GM12872 (cell line): ENCODE results near the gene KMT2A.

Source experiments
- TF ChIP-seq, protein P1 (sequence below): IDR thresholded peaks from 3 replicates; pipeline ENCODE4 v1.5.1; 2011; ENCODE audit warnings: low read depth, mild to moderate bottlenecking, low read length, moderate library complexity; ENCODE audit not compliant: insufficient read depth

KMT2A gene

GRCh38 chr11:118435893-118436624 lies at the start of gene KMT2A:
Gene KMT2A (plus strand): TSS chr11:118436492. CDS start chr11:118436513, 21 bp downstream.
- TF ChIP-seq, protein P1, sequence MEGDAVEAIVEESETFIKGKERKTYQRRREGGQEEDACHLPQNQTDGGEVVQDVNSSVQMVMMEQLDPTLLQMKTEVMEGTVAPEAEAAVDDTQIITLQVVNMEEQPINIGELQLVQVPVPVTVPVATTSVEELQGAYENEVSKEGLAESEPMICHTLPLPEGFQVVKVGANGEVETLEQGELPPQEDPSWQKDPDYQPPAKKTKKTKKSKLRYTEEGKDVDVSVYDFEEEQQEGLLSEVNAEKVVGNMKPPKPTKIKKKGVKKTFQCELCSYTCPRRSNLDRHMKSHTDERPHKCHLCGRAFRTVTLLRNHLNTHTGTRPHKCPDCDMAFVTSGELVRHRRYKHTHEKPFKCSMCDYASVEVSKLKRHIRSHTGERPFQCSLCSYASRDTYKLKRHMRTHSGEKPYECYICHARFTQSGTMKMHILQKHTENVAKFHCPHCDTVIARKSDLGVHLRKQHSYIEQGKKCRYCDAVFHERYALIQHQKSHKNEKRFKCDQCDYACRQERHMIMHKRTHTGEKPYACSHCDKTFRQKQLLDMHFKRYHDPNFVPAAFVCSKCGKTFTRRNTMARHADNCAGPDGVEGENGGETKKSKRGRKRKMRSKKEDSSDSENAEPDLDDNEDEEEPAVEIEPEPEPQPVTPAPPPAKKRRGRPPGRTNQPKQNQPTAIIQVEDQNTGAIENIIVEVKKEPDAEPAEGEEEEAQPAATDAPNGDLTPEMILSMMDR, result no peak

GRCh38 chr11:118396097-118396501 lies 40.2 kb upstream of the KMT2A start:
- TF ChIP-seq, protein P1, result no peak

DNA sequence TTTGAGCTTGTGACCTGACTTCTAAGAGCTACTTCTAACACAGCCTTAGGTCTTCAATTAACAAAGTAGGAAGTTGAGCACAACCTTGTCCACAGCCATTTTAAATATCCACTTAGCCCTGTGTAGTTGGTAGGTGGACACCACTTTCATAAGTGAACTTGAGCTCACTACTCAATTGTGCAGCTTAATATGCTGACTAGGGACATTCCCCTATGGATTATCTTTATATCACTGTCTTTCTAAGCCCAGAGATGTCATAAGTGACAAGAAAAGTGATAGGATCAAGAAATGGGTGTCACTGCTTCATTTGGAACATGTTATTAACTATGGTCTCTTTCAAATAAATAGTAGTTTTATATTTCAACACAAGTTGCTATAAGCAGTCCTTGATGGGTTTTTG lies 38.8 kb upstream of the KMT2A start:
- TF ChIP-seq, protein P1, result no peak

GRCh38 chr11:118398791-118399559 lies 37.3 kb upstream of the KMT2A start:
- TF ChIP-seq, protein P1, result no peak

GRCh38 chr11:118401151-118401879 lies 35.0 kb upstream of the KMT2A start, which contains the start of gene ATP5MG:
Gene ATP5MG (plus strand): TSS chr11:118401606. CDS start chr11:118401666, 60 bp downstream.
- TF ChIP-seq, protein P1, result no peak

- TF ChIP-seq, protein P1, result no peak; the same call in 2 of the 3 replicates
Measured at GRCh38 chr11:118401880-118402590, 34.3 kb upstream of the KMT2A start.
